Left lung (tissue), 10 donors: ENCODE results near the gene IFT20. TPM values are rescaled to one million over a fixed set of nuclear protein-coding genes. Genes with fewer than 3 reads are reported as not detected.
A peak's percentile ranks its signal among the peaks of the same experiment; 100 is the strongest.

Source experiments
- ATAC-seq: fragments of 200-7000 bp; cut with Tn5 transposase; one replicate; pipeline ENCODE4 v1.9.1; 2020; ENCODE audit warnings: moderate library complexity
- DNase-seq, 4 donors: peaks; one replicate each; pipeline ENCODE4 v3.0.0-alpha.2; 2013 to 2020
- H3K27ac ChIP-seq, 2 donors: fragments of 200-600 bp; sonication (generic) in 1 of 2; one replicate each; pipeline versions ENCODE4 v1.5.0 to v1.8.0; 2020 to 2021
- H3K27me3 ChIP-seq, 2 donors: fragments of 200-600 bp; sonication (generic) in 1 of 2; one replicate each; pipeline versions ENCODE4 v1.5.0 to v1.8.0; 2020 to 2021
- H3K36me3 ChIP-seq, 2 donors: fragments of 200-600 bp; sonication (generic) in 1 of 2; one replicate each; pipeline versions ENCODE4 v1.5.0 to v1.8.0; 2020 to 2021
- H3K4me1 ChIP-seq, 2 donors: fragments of 200-600 bp; one replicate each; pipeline ENCODE4 v1.8.0; 2021
- H3K4me3 ChIP-seq, 2 donors: fragments of 200-600 bp; sonication (generic) in 1 of 2; one replicate each; pipeline versions ENCODE4 v1.5.0 to v1.8.0; 2020 to 2021; ENCODE audit warnings: mild to moderate bottlenecking in 1 of 2
- H3K9me3 ChIP-seq, 2 donors: fragments of 200-600 bp; sonication (generic) in 1 of 2; one replicate each; pipeline versions ENCODE4 v1.5.0 to v1.8.0; 2020 to 2021
- intact Hi-C, 2 donors: fragments of 100-400 bp; cut with DNase I; formaldehyde crosslinking; loops; one replicate each; pipeline versions ENCODE4 v1.11.2 to v1.14.2; 2022
- polyA plus RNA-seq, 6 donors: library from polyadenylated mRNA; unstranded; fragments of 120-200 nt; gene quantifications; one replicate each; pipeline ENCODE4 v1.2.1, GENCODE V29; 2013; ENCODE audit not compliant: insufficient read length in 6 of 6
- total RNA-seq, 2 donors: library from RNA; stranded (reverse); fragmentation: NEBNext Ultra II Directional; extraction: Animal tissue kit (Norgen Biotek cat#: 25700); gene quantifications; one replicate each; pipeline ENCODE4 v1.2.1, GENCODE V29; 2021
- TF ChIP-seq, protein P1 (sequence below), 2 donors: fragments of 200-600 bp; sonication (generic) in 1 of 2; IDR thresholded peaks; one replicate each; pipeline versions ENCODE4 v1.5.0 to v1.8.0; 2021; ENCODE audit warnings: antibody characterized with exemption in 2 of 2
- donor health status: DM: no; HTN: yes; CAD: no.
- donor health status: DM: no; HTN: no; CAD: no.

The IFT20 gene
- total and polyA plus RNA-seq, 8 donors, result 27.6 to 60.4 (median 54.2) TPM

DNA sequence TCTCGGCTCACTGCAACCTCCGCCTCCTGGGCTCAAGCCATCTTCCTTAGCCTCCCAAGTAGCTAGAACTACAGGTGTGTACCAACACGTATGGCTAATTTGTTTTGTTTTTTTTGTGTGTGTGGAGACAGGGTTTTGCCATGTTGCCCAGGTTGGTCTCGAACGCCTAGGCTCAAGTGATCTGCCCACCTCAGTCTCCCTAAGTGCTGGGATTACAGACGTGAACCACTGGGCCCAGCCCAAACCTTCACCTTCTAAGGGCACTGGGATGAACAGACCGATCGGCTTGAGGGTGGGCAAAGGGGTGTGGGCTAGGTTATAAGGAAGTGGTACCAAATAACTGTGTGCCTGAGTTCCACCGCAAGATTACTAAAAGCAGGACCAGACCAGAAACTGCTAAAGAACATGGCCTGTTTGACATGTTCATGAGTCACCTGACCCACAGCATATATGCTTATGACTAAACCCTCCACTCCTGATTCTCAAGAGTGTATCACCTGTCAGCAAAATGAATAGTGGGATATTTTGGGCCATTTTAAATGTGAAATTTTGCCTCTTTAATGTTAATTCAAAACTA lies 8.2 kb downstream of the IFT20 start:
- TF ChIP-seq, protein P1, sequence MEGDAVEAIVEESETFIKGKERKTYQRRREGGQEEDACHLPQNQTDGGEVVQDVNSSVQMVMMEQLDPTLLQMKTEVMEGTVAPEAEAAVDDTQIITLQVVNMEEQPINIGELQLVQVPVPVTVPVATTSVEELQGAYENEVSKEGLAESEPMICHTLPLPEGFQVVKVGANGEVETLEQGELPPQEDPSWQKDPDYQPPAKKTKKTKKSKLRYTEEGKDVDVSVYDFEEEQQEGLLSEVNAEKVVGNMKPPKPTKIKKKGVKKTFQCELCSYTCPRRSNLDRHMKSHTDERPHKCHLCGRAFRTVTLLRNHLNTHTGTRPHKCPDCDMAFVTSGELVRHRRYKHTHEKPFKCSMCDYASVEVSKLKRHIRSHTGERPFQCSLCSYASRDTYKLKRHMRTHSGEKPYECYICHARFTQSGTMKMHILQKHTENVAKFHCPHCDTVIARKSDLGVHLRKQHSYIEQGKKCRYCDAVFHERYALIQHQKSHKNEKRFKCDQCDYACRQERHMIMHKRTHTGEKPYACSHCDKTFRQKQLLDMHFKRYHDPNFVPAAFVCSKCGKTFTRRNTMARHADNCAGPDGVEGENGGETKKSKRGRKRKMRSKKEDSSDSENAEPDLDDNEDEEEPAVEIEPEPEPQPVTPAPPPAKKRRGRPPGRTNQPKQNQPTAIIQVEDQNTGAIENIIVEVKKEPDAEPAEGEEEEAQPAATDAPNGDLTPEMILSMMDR (IDR thresholded peaks at IDR 0.05), result no peak
- DNase-seq (no peak), ATAC-seq (no peak)
- Histone ChIP-seq H3K27ac (no peak overlapping the region), H3K36me3 (peaks cover 0 to 58% of the 10 kb centered on the region in 2 donors), H3K9me3 (no peaks in the 10 kb centered on the region), H3K4me1 (peaks cover 0 to 10% of the 10 kb centered on the region in 2 donors), H3K4me3 (no peak overlapping the region), H3K27me3 (no peaks in the 10 kb centered on the region)
- intact Hi-C loops, result no loop called here

DNA sequence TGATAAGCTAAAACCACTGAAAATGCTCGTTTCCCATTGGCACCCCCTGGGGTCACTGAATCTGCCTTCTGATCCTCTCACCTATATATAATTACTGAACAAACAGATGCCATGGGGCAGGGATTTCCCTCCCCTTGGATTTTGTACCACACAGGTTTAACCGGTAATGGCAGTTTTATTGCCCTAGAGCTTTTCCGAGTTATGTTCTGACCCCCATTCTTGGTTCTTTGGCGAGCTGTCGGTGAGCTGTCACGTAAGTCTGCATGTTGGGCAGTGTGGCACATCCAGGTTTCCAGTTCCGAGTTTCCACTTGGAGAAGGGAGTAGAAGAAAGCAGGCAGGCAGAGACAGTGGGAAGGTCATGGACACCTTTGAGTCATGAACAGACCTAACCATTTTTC lies 9.2 kb downstream of the IFT20 start:
- DNase-seq, result no peak
- Histone ChIP-seq H3K4me3 (no peak overlapping the region), H3K27me3 (no peaks in the 10 kb centered on the region), H3K27ac (no peak overlapping the region), H3K36me3 (peaks cover 0 to 48% of the 10 kb centered on the region in 2 donors), H3K9me3 (no peaks in the 10 kb centered on the region), H3K4me1 (peaks cover 0 to 10% of the 10 kb centered on the region in 2 donors)
- ATAC-seq, result peak; percentile 13
- intact Hi-C loops, result no loop called here
- TF ChIP-seq, protein P1 (IDR thresholded peaks at IDR 0.05), result no peak

DNA sequence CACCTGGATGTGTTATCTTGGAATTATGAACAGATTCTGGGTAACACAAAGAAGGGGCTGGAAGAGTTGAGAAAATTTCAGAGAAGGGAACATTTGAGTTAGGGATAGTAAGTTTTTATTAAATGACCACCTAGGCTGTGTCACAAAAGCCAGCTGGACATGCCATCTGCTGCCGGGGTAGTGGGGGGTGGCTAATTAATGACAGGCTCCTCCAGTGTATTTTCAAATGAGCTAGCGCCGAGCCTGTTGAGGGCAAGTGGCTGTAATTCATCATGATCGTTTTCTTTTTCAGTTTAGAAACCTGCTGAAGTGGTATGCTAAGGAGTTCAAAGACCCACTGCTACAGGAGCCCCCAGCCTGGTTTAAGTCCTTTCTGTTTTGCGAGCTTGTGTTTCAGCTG lies 10.1 kb downstream of the IFT20 start:
- Histone ChIP-seq H3K27me3 (no peaks in the 10 kb centered on the region), H3K4me1 (peaks cover 0 to 13% of the 10 kb centered on the region in 2 donors), H3K9me3 (no peaks in the 10 kb centered on the region), H3K27ac (no peak overlapping the region), H3K4me3 (no peak overlapping the region), H3K36me3 (peaks cover 0 to 39% of the 10 kb centered on the region in 2 donors)
- TF ChIP-seq, protein P1 (IDR thresholded peaks at IDR 0.05), result no peak
- ATAC-seq (no peak), DNase-seq (no peak)
- intact Hi-C loops, result no loop called here

DNA sequence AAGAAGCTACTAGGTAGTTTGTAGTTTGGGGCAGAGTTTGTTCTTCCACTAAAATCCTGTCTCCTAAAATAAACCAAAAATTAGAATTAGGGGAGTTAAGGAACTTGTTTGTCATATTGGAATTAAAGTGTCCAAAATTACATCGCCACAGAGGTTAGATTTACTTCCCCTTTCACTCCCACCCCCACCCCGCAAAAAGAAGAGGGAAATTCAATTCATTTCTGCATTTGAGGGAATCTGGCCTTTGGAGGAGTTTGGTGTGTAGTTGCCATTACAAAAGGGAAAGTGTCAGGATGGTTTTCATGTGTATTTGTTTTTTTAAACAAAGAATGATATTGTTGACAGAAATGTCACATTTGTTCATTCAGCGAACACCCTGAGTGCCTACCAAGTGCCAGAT lies 10.5 kb downstream of the IFT20 start:
- H3K36me3 ChIP-seq, result peaks cover 0 to 34% of the 10 kb centered on the region in 2 donors
- DNase-seq, result no peak
- intact Hi-C loops, result no loop called here
- H3K27me3 ChIP-seq, result no peaks in the 10 kb centered on the region
- H3K4me3 ChIP-seq, result no peak overlapping the region
- no peak overlapping the region for H3K27ac ChIP-seq
- H3K9me3 ChIP-seq, result no peaks in the 10 kb centered on the region
- ATAC-seq, result no peak
- TF ChIP-seq, protein P1 (IDR thresholded peaks at IDR 0.05), result no peak
- H3K4me1 ChIP-seq, result peaks cover 4 to 18% of the 10 kb centered on the region in 2 donors

DNA sequence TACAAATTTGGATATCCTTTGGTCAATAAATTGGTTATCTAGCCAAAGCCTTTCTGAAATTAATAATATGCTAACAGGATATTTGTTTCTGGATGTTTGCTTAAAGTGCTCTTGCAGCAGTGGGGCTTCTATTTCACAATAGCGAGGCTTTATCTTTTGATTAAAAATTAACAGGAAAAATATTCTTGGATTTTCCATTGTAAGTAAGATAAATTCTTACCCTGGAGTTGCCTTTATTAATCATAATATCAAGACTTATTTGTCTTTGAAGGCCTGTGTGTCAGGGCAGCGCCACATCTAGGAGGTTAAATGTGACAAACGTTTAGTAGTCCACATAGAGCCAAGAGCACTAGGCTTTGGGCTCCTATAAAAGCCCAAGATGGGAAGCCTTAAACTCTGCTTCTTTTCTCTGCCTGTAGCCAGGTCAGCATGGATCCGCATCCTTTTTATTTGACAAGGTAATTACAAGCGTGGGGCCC lies 11.0 kb downstream of the IFT20 start:
- H3K4me1 ChIP-seq, result peaks cover 4 to 22% of the 10 kb centered on the region in 2 donors
- TF ChIP-seq, protein P1 (IDR thresholded peaks at IDR 0.05), result no peak
- no peak for DNase-seq
- no peak overlapping the region for H3K27ac ChIP-seq
- peak; percentile 18 for ATAC-seq
- no peak overlapping the region for H3K4me3 ChIP-seq
- no peaks in the 10 kb centered on the region for H3K9me3 ChIP-seq
- no peaks in the 10 kb centered on the region for H3K27me3 ChIP-seq
- intact Hi-C loops, result no loop called here
- H3K36me3 ChIP-seq, result peaks cover 0 to 30% of the 10 kb centered on the region in 2 donors
